ENCODE results near the gene APOBEC3A. TPM values are rescaled to one million over a fixed set of nuclear protein-coding genes. Genes with fewer than 3 reads are reported as not detected.

The APOBEC3A gene
- total and polyA plus RNA-seq, 2 donors (not counting 1 experiment from before 2014, with no cell fraction given): 2.8 TPM; not detected in 1

GRCh38 chr22:38943201-38943600, 14.2 kb upstream of the APOBEC3A start:
- 33% methylated on average over 6 of the region's 9 CpGs for WGBS (ENCODE audit: insufficient coverage)
- Histone ChIP-seq H3K9me3 (ENCODE audit: control extremely low read depth in 1 of 3, control insufficient read depth in 2 of 3, insufficient read depth in 1 of 3, low read length in 2 of 3) (peaks cover 0 to 9% (median 0%) of the 10 kb centered on the region in 3 donors), H3K36me3 (replicated peaks in 1 of 2; ENCODE audit: control extremely low read depth in 1 of 2, control insufficient read depth in 1 of 2, extremely low read depth in 1 of 2, insufficient read depth in 2 of 2, low read length in 1 of 2) (no peaks in the 10 kb centered on the region), H3K79me2 (ENCODE audit: control insufficient read depth, insufficient read depth, low read length) (no peaks in the 10 kb centered on the region), H3K4me1 (ENCODE audit: control insufficient read depth in 2 of 2, insufficient read depth in 2 of 2, low read length in 2 of 2) (peaks cover 24 to 27% of the 10 kb centered on the region in 2 donors), H3K27me3 (replicated peaks in 1 of 4; ENCODE audit: control extremely low read depth in 1 of 4, control insufficient read depth in 3 of 4, insufficient read depth in 4 of 4, low read length in 3 of 4) (peaks cover 0 to 19% (median 5%) of the 10 kb centered on the region in 4 experiments), H3K4me2 (replicated peaks; ENCODE audit: low read depth, low read length, poor library complexity, severe bottlenecking) (peak overlapping the region; percentile 41), H4K20me1 (ENCODE audit: control insufficient read depth, insufficient read depth, low read length, poor library complexity, severe bottlenecking) (no peaks in the 10 kb centered on the region), H2AFZ (ENCODE audit: insufficient read depth, low read depth, low read length, poor library complexity, severe bottlenecking) (peak overlapping the region; percentile 38), H3K9ac (ENCODE audit: low read length) (no peak overlapping the region), H3K4me3 (ENCODE audit: control extremely low read depth in 1 of 5, extremely low read depth in 1 of 5, insufficient read depth in 1 of 5, low read depth in 2 of 5, low read length in 4 of 5) (no peak overlapping the region), H3K27ac (ENCODE audit: low read length in 2 of 2) (no peak overlapping the region)
- ATAC-seq (ENCODE audit: low read depth) (no peak), DNase-seq (peak; percentile 23)
- Mint-ChIP-seq H3K9me3 (ENCODE audit: insufficient read depth) (no peaks in the 10 kb centered on the region), H3K4me3 (peak overlapping the region; percentile 72), H3K4me1 (peaks cover 29% of the 10 kb centered on the region), H3K27ac (no peak overlapping the region), H3K27me3 (peaks cover 45% of the 10 kb centered on the region)
- no peak for TF ChIP-seq CTCF (IDR thresholded peaks at IDR 0.05)
- no peak for TF ChIP-seq EZH2 (IDR thresholded peaks at IDR 0.05; ENCODE audit: borderline replicate concordance, insufficient read depth, low read depth, low read length, poor library complexity, severe bottlenecking)
- ChIA-PET POLR2A (interaction anchor here (0.5 to 1.2 kb wide), 2 partner anchors 42 to 107 kb away, joined by 3 to 4 read pairs; no protein-coding TSS in a partner anchor), CTCF (no interaction called here)
- intact Hi-C loops (cut with micrococcal nuclease): no loop called here

GRCh38 chr22:38943882-38944281, 13.5 kb upstream of the APOBEC3A start:
- 79% methylated on average over 2 of the region's 3 CpGs for WGBS (ENCODE audit: insufficient coverage)
- CTCF ChIA-PET: interaction anchor here (0.7 kb wide), 1 partner anchor 520 kb away, joined by 3 read pairs; no protein-coding TSS in a partner anchor
- Histone ChIP-seq H2AFZ (ENCODE audit: insufficient read depth, low read depth, low read length, poor library complexity, severe bottlenecking) (no peak overlapping the region), H3K4me3 (ENCODE audit: control extremely low read depth in 1 of 5, extremely low read depth in 1 of 5, insufficient read depth in 1 of 5, low read depth in 2 of 5, low read length in 4 of 5) (no peak overlapping the region), H3K36me3 (replicated peaks in 1 of 2; ENCODE audit: control extremely low read depth in 1 of 2, control insufficient read depth in 1 of 2, extremely low read depth in 1 of 2, insufficient read depth in 2 of 2, low read length in 1 of 2) (no peaks in the 10 kb centered on the region), H3K27ac (ENCODE audit: low read length in 2 of 2) (no peak overlapping the region), H3K9ac (ENCODE audit: low read length) (no peak overlapping the region), H4K20me1 (ENCODE audit: control insufficient read depth, insufficient read depth, low read length, poor library complexity, severe bottlenecking) (no peaks in the 10 kb centered on the region), H3K9me3 (ENCODE audit: control extremely low read depth in 1 of 3, control insufficient read depth in 2 of 3, insufficient read depth in 1 of 3, low read length in 2 of 3) (peaks cover 0 to 9% (median 0%) of the 10 kb centered on the region in 3 donors), H3K4me1 (ENCODE audit: control insufficient read depth in 2 of 2, insufficient read depth in 2 of 2, low read length in 2 of 2) (peaks cover 24 to 27% of the 10 kb centered on the region in 2 donors), H3K27me3 (replicated peaks in 1 of 4; ENCODE audit: control extremely low read depth in 1 of 4, control insufficient read depth in 3 of 4, insufficient read depth in 4 of 4, low read length in 3 of 4) (peaks cover 0 to 23% (median 5%) of the 10 kb centered on the region in 4 experiments), H3K4me2 (replicated peaks; ENCODE audit: low read depth, low read length, poor library complexity, severe bottlenecking) (peak overlapping the region; percentile 41), H3K79me2 (ENCODE audit: control insufficient read depth, insufficient read depth, low read length) (no peaks in the 10 kb centered on the region)
- Mint-ChIP-seq H3K27me3 (peaks cover 48% of the 10 kb centered on the region), H3K4me1 (peaks cover 29% of the 10 kb centered on the region), H3K27ac (no peak overlapping the region), H3K4me3 (no peak overlapping the region), H3K9me3 (ENCODE audit: insufficient read depth) (no peaks in the 10 kb centered on the region)
- intact Hi-C loops (cut with micrococcal nuclease): no loop called here
- ATAC-seq (ENCODE audit: low read depth): no peak
- TF ChIP-seq EZH2 (IDR thresholded peaks at IDR 0.05; ENCODE audit: borderline replicate concordance, insufficient read depth, low read depth, low read length, poor library complexity, severe bottlenecking): no peak
- no peak for TF ChIP-seq CTCF (IDR thresholded peaks at IDR 0.05)
- POLR2A ChIA-PET: no interaction called here
- DNase-seq: no peak

All from B cell (primary cell).